GM23338 (cell line): Measurements from ENCODE around the gene DLG2. TPM values are rescaled to one million over a fixed set of nuclear protein-coding genes. Genes with fewer than 3 reads are reported as not detected.

Experiments used
- ATAC-seq: fragments of 200-7000 bp; cut with Tn5 transposase; 3 replicates; pipeline ENCODE4 v1.9.1; 2020
- DNase-seq: peaks from one replicate; pipeline ENCODE4 v3.0.0-alpha.2; 2015; ENCODE audit warnings: low spot score
- H2AFZ ChIP-seq: fragments of 200-600 bp; sonication (generic); 2 replicates; pipeline ENCODE4 v1.8.0; 2016; ENCODE audit warnings: antibody characterized with exemption, mild to moderate bottlenecking, moderate library complexity
- H3F3A ChIP-seq: fragments of 200-600 bp; sonication (generic); replicated peaks from 2 replicates; pipeline ENCODE4 v1.8.0; 2017; ENCODE audit warnings: antibody characterized with exemption, mixed run types, low read depth
- H3K27ac ChIP-seq: fragments of 200-600 bp; sonication (generic); 2 replicates; pipeline ENCODE4 v1.6.1; 2016; ENCODE audit warnings: low read depth
- H3K27me3 ChIP-seq: fragments of 200-600 bp; sonication (generic); 2 replicates; pipeline ENCODE4 v1.8.0; 2016; ENCODE audit warnings: mild to moderate bottlenecking, mixed run types, moderate library complexity; ENCODE audit not compliant: insufficient read depth
- H3K36me3 ChIP-seq: fragments of 200-600 bp; sonication (generic); 2 replicates; pipeline ENCODE4 v1.8.0; 2016; ENCODE audit warnings: mild to moderate bottlenecking; ENCODE audit not compliant: insufficient read depth
- H3K4me1 ChIP-seq: fragments of 200-600 bp; sonication (generic); 2 replicates; pipeline ENCODE4 v1.8.0; 2016; ENCODE audit warnings: mild to moderate bottlenecking, moderate library complexity; ENCODE audit not compliant: insufficient read depth
- H3K4me2 ChIP-seq: fragments of 200-600 bp; sonication (generic); 2 replicates; pipeline ENCODE4 v1.7.1; 2017; ENCODE audit warnings: mixed run types
- H3K4me3 ChIP-seq: fragments of 200-600 bp; sonication (generic); 2 replicates; pipeline ENCODE4 v1.6.1; 2016; ENCODE audit warnings: mixed run types
- H3K79me2 ChIP-seq: fragments of 200-600 bp; sonication (generic); replicated peaks from 2 replicates; pipeline ENCODE4 v1.8.0; 2017; ENCODE audit warnings: mild to moderate bottlenecking; ENCODE audit not compliant: insufficient read depth
- H3K9me2 ChIP-seq: fragments of 200-600 bp; sonication (generic); 2 replicates; pipeline ENCODE4 v1.8.0; 2017; ENCODE audit not compliant: insufficient read depth
- H4K20me1 ChIP-seq: fragments of 200-600 bp; sonication (generic); replicated peaks from 2 replicates; pipeline ENCODE4 v1.8.0; 2017; ENCODE audit warnings: mild to moderate bottlenecking; ENCODE audit not compliant: insufficient read depth
- H3K27ac Mint-ChIP-seq: 2 replicates; pipeline ENCODE4 v1.8.0; 2020; ENCODE audit warnings: inconsistent platforms, mild to moderate bottlenecking, moderate library complexity, mixed read lengths
- H3K27me3 Mint-ChIP-seq: 3 replicates; pipeline ENCODE4 v1.8.0; 2022; ENCODE audit warnings: low read depth, mild to moderate bottlenecking, moderate library complexity, mixed read lengths, inconsistent platforms; ENCODE audit not compliant: insufficient read depth, poor library complexity
- H3K36me3 Mint-ChIP-seq: 3 replicates; pipeline ENCODE4 v1.8.0; 2021; ENCODE audit warnings: low read depth, mild to moderate bottlenecking, inconsistent platforms, moderate library complexity, mixed read lengths
- H3K4me1 Mint-ChIP-seq: 3 replicates; pipeline ENCODE4 v1.8.0; 2020; ENCODE audit warnings: mild to moderate bottlenecking, inconsistent platforms, mixed read lengths
- H3K4me3 Mint-ChIP-seq: 3 replicates; pipeline ENCODE4 v1.8.0; 2021; ENCODE audit warnings: moderate library complexity, mild to moderate bottlenecking, inconsistent platforms, mixed read lengths
- H3K9me3 Mint-ChIP-seq: 3 replicates; pipeline ENCODE4 v1.8.0; 2020; ENCODE audit warnings: moderate library complexity, mild to moderate bottlenecking, inconsistent platforms, mixed read lengths
- CREB1 ChIP-seq: fragments of 250-450 bp; sonication (Bioruptor Pico); IDR thresholded peaks from 2 replicates; pipeline ENCODE4 v1.5.0; 2020; ENCODE audit warnings: low read depth, mild to moderate bottlenecking, moderate library complexity
- ETS1 ChIP-seq: IDR thresholded peaks from 2 replicates; pipeline ENCODE4 v1.6.1; 2016; ENCODE audit warnings: antibody characterized with exemption
- EZH2 ChIP-seq: fragments of 200-600 bp; sonication (generic); IDR thresholded peaks from one replicate; pipeline ENCODE4 v1.8.0; 2017; ENCODE audit warnings: antibody characterized with exemption, mild to moderate bottlenecking, low read depth; ENCODE audit not compliant: unreplicated experiment
- EZH2phosphoT487 ChIP-seq: fragments of 200-600 bp; sonication (generic); IDR thresholded peaks from one replicate; pipeline ENCODE4 v1.8.1; 2018; ENCODE audit warnings: antibody characterized with exemption; ENCODE audit not compliant: unreplicated experiment
- JUNB ChIP-seq: IDR thresholded peaks from one replicate; pipeline ENCODE4 v1.6.1; 2016; ENCODE audit warnings: antibody characterized with exemption; ENCODE audit not compliant: unreplicated experiment
- NANOG ChIP-seq: IDR thresholded peaks from 2 replicates; pipeline ENCODE4 v1.6.1; 2016; ENCODE audit warnings: antibody characterized with exemption, borderline replicate concordance
- REST ChIP-seq: IDR thresholded peaks from one replicate; pipeline ENCODE4 v1.6.1; 2018; ENCODE audit warnings: antibody characterized with exemption; ENCODE audit not compliant: unreplicated experiment
- STAT1 ChIP-seq: IDR thresholded peaks from one replicate; pipeline ENCODE4 v1.6.1; 2016; ENCODE audit warnings: antibody characterized with exemption; ENCODE audit not compliant: unreplicated experiment
- ZNF114 ChIP-seq: fragments of 250-450 bp; sonication (Bioruptor Pico); IDR thresholded peaks from 2 replicates; pipeline ENCODE4 v1.5.0; 2020; ENCODE audit warnings: mild to moderate bottlenecking, moderate library complexity
- ZNF331 ChIP-seq: fragments of 250-450 bp; sonication (Bioruptor Pico); IDR thresholded peaks from 2 replicates; pipeline ENCODE4 v1.5.0; 2020; ENCODE audit warnings: low read depth, mild to moderate bottlenecking, moderate library complexity
- polyA plus RNA-seq: library from polyadenylated mRNA; unstranded; fragments of >200 nt; fragmentation: Nextera tagmentation; extraction: Ambion mirVana; gene quantifications from 2 replicates; pipeline ENCODE4 v1.2.1, GENCODE V29; 2016
- total RNA-seq: library from RNA; depleted of rRNA; stranded (reverse); fragments of >200 nt; shearing (Covaris generic); gene quantifications from 2 replicates; pipeline ENCODE4 v1.2.3, GENCODE V29; 2014
- TF ChIP-seq, protein P1 (sequence below): fragments of 250-450 bp; sonication (Bioruptor Pico); IDR thresholded peaks from 2 replicates; pipeline ENCODE4 v1.5.0; 2020; ENCODE audit warnings: mild to moderate bottlenecking, moderate library complexity

Gene DLG2
- total and polyA plus RNA-seq, 2 experiments from 2014 or later = 19.8 to 21.5 TPM

DNA sequence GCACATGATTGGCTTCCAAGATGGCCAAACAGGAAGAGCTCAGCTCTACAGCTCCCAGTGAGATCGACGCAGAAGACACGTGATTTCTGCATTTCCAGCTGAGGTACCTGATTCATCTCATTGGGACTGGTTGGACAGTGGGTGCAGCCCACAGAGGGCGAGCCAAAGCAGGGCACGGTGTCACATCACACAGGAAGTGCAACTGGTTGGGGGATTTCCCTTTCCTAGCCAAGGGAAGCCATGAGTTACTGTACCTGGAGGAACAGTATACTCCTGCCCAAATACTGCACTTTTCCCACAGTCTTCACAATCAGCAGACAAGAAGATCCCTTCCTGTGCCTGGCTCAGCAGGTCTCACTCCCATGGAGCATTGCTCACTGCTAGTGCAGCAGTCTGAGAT lies 131.2 kb downstream of the DLG2 start:
- peaks cover 3% of the 10 kb centered on the region; the same call in 1 of the 3 replicates for H3K36me3 Mint-ChIP-seq
- TF ChIP-seq CREB1 (CRISPR knock-in tag) (no peak), ZNF331 (CRISPR knock-in tag) (no peak), EZH2 (no peak), ETS1 (no peak), ZNF114 (no peak), JUNB (no peak)
- Histone ChIP-seq H3K4me2 (no peak overlapping the region), H3K9me2 (no peaks in the 10 kb centered on the region; the same call in 1 of the 2 replicates), H3K36me3 (no peaks in the 10 kb centered on the region), H4K20me1 (no peaks in the 10 kb centered on the region), H3K4me1 (peaks cover 8% of the 10 kb centered on the region), H3F3A (no peaks in the 10 kb centered on the region), H3K27ac (no peak overlapping the region), H2AFZ (no peak overlapping the region), H3K27me3 (no peaks in the 10 kb centered on the region), H3K4me3 (no peak overlapping the region), H3K79me2 (no peaks in the 10 kb centered on the region)
- H3K27ac Mint-ChIP-seq = no peak overlapping the region
- ATAC-seq (no peak), DNase-seq (no peak)
- no peak overlapping the region for H3K4me3 Mint-ChIP-seq
- peaks cover 1% of the 10 kb centered on the region for H3K27me3 Mint-ChIP-seq
- H3K4me1 Mint-ChIP-seq = peaks cover 8% of the 10 kb centered on the region
- no peaks in the 10 kb centered on the region; the same call in 2 of the 3 replicates for H3K9me3 Mint-ChIP-seq

DNA sequence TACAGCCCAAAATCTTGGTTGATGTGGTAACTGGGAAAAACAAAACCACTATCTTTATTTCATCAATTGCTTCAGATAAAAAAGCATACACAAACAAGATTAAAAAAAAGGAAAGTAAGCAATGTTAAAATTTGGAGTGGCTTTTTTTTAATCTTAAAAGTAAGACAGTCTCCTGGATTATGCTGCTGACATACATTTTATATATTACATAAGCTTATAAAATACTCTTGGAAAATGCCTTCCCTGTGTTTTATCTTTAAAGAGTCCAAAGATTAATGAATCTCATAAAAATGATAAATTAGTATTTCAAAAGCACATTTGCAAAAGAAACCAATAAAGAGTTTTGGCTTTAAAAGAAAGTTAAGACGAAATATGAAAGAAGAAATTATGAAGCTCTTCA lies 132.7 kb downstream of the DLG2 start:
- no peak overlapping the region for H3K4me3 ChIP-seq
- H3K79me2 ChIP-seq = no peaks in the 10 kb centered on the region
- H3K27ac ChIP-seq = no peak overlapping the region
- no peaks in the 10 kb centered on the region for H3K9me3 Mint-ChIP-seq
- H3K27ac Mint-ChIP-seq = no peak overlapping the region
- H3K27me3 Mint-ChIP-seq = no peaks in the 10 kb centered on the region
- no peaks in the 10 kb centered on the region for H3F3A ChIP-seq
- ATAC-seq = no peak
- H3K4me2 ChIP-seq = no peak overlapping the region
- H3K36me3 ChIP-seq = no peaks in the 10 kb centered on the region
- no peak overlapping the region for H3K4me3 Mint-ChIP-seq
- H3K9me2 ChIP-seq = no peaks in the 10 kb centered on the region; the same call in 1 of the 2 replicates
- peaks cover under 1% of the 10 kb centered on the region; the same call in 1 of the 3 replicates for H3K4me1 Mint-ChIP-seq
- no peaks in the 10 kb centered on the region for H4K20me1 ChIP-seq
- H3K27me3 ChIP-seq = no peaks in the 10 kb centered on the region
- 0 out of 3 replicates have a peak, but pooled peaks cover 3% of the 10 kb centered on the region for H3K36me3 Mint-ChIP-seq
- H3K4me1 ChIP-seq = 0 out of 2 replicates have a peak, but pooled peaks cover 4% of the 10 kb centered on the region
- no peak for DNase-seq
- H2AFZ ChIP-seq = no peak overlapping the region
- TF ChIP-seq REST = no peak
- TF ChIP-seq STAT1 = no peak
- no peak for TF ChIP-seq EZH2
- no peak for TF ChIP-seq ZNF114
- TF ChIP-seq JUNB = no peak
- TF ChIP-seq, protein P1, sequence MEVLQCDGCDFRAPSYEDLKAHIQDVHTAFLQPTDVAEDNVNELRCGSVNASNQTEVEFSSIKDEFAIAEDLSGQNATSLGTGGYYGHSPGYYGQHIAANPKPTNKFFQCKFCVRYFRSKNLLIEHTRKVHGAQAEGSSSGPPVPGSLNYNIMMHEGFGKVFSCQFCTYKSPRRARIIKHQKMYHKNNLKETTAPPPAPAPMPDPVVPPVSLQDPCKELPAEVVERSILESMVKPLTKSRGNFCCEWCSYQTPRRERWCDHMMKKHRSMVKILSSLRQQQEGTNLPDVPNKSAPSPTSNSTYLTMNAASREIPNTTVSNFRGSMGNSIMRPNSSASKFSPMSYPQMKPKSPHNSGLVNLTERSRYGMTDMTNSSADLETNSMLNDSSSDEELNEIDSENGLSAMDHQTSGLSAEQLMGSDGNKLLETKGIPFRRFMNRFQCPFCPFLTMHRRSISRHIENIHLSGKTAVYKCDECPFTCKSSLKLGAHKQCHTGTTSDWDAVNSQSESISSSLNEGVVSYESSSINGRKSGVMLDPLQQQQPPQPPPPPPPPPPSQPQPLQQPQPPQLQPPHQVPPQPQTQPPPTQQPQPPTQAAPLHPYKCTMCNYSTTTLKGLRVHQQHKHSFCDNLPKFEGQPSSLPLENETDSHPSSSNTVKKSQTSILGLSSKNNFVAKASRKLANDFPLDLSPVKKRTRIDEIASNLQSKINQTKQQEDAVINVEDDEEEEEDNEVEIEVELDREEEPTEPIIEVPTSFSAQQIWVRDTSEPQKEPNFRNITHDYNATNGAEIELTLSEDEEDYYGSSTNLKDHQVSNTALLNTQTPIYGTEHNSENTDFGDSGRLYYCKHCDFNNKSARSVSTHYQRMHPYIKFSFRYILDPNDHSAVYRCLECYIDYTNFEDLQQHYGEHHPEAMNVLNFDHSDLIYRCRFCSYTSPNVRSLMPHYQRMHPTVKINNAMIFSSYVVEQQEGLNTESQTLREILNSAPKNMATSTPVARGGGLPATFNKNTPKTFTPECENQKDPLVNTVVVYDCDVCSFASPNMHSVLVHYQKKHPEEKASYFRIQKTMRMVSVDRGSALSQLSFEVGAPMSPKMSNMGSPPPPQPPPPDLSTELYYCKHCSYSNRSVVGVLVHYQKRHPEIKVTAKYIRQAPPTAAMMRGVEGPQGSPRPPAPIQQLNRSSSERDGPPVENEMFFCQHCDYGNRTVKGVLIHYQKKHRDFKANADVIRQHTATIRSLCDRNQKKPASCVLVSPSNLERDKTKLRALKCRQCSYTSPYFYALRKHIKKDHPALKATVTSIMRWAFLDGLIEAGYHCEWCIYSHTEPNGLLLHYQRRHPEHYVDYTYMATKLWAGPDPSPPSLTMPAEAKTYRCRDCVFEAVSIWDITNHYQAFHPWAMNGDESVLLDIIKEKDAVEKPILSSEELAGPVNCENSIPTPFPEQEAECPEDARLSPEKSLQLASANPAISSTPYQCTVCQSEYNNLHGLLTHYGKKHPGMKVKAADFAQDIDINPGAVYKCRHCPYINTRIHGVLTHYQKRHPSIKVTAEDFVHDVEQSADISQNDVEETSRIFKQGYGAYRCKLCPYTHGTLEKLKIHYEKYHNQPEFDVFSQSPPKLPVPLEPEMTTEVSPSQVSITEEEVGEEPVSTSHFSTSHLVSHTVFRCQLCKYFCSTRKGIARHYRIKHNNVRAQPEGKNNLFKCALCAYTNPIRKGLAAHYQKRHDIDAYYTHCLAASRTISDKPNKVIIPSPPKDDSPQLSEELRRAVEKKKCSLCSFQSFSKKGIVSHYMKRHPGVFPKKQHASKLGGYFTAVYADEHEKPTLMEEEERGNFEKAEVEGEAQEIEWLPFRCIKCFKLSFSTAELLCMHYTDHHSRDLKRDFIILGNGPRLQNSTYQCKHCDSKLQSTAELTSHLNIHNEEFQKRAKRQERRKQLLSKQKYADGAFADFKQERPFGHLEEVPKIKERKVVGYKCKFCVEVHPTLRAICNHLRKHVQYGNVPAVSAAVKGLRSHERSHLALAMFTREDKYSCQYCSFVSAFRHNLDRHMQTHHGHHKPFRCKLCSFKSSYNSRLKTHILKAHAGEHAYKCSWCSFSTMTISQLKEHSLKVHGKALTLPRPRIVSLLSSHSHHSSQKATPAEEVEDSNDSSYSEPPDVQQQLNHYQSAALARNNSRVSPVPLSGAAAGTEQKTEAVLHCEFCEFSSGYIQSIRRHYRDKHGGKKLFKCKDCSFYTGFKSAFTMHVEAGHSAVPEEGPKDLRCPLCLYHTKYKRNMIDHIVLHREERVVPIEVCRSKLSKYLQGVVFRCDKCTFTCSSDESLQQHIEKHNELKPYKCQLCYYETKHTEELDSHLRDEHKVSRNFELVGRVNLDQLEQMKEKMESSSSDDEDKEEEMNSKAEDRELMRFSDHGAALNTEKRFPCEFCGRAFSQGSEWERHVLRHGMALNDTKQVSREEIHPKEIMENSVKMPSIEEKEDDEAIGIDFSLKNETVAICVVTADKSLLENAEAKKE (CRISPR knock-in tag) = no peak
- TF ChIP-seq NANOG = no peak
- TF ChIP-seq ZNF331 (CRISPR knock-in tag) = no peak
- TF ChIP-seq EZH2phosphoT487 = no peak
- no peak for TF ChIP-seq CREB1 (CRISPR knock-in tag)
